ENCODE results near the gene RRAGD. TPM values are rescaled to one million over a fixed set of nuclear protein-coding genes. Genes with fewer than 3 reads are reported as not detected.

Gene RRAGD
- total and polyA plus RNA-seq, 2 of the 8 experiments (the other 6 are each of a cell fraction or from before 2014, with no cell fraction given), result 7.2 to 30.8 TPM

GRCh38 chr6:89360415-89360999, 51.6 kb downstream of the RRAGD start (continued):
- TF ChIP-seq, protein P1, sequence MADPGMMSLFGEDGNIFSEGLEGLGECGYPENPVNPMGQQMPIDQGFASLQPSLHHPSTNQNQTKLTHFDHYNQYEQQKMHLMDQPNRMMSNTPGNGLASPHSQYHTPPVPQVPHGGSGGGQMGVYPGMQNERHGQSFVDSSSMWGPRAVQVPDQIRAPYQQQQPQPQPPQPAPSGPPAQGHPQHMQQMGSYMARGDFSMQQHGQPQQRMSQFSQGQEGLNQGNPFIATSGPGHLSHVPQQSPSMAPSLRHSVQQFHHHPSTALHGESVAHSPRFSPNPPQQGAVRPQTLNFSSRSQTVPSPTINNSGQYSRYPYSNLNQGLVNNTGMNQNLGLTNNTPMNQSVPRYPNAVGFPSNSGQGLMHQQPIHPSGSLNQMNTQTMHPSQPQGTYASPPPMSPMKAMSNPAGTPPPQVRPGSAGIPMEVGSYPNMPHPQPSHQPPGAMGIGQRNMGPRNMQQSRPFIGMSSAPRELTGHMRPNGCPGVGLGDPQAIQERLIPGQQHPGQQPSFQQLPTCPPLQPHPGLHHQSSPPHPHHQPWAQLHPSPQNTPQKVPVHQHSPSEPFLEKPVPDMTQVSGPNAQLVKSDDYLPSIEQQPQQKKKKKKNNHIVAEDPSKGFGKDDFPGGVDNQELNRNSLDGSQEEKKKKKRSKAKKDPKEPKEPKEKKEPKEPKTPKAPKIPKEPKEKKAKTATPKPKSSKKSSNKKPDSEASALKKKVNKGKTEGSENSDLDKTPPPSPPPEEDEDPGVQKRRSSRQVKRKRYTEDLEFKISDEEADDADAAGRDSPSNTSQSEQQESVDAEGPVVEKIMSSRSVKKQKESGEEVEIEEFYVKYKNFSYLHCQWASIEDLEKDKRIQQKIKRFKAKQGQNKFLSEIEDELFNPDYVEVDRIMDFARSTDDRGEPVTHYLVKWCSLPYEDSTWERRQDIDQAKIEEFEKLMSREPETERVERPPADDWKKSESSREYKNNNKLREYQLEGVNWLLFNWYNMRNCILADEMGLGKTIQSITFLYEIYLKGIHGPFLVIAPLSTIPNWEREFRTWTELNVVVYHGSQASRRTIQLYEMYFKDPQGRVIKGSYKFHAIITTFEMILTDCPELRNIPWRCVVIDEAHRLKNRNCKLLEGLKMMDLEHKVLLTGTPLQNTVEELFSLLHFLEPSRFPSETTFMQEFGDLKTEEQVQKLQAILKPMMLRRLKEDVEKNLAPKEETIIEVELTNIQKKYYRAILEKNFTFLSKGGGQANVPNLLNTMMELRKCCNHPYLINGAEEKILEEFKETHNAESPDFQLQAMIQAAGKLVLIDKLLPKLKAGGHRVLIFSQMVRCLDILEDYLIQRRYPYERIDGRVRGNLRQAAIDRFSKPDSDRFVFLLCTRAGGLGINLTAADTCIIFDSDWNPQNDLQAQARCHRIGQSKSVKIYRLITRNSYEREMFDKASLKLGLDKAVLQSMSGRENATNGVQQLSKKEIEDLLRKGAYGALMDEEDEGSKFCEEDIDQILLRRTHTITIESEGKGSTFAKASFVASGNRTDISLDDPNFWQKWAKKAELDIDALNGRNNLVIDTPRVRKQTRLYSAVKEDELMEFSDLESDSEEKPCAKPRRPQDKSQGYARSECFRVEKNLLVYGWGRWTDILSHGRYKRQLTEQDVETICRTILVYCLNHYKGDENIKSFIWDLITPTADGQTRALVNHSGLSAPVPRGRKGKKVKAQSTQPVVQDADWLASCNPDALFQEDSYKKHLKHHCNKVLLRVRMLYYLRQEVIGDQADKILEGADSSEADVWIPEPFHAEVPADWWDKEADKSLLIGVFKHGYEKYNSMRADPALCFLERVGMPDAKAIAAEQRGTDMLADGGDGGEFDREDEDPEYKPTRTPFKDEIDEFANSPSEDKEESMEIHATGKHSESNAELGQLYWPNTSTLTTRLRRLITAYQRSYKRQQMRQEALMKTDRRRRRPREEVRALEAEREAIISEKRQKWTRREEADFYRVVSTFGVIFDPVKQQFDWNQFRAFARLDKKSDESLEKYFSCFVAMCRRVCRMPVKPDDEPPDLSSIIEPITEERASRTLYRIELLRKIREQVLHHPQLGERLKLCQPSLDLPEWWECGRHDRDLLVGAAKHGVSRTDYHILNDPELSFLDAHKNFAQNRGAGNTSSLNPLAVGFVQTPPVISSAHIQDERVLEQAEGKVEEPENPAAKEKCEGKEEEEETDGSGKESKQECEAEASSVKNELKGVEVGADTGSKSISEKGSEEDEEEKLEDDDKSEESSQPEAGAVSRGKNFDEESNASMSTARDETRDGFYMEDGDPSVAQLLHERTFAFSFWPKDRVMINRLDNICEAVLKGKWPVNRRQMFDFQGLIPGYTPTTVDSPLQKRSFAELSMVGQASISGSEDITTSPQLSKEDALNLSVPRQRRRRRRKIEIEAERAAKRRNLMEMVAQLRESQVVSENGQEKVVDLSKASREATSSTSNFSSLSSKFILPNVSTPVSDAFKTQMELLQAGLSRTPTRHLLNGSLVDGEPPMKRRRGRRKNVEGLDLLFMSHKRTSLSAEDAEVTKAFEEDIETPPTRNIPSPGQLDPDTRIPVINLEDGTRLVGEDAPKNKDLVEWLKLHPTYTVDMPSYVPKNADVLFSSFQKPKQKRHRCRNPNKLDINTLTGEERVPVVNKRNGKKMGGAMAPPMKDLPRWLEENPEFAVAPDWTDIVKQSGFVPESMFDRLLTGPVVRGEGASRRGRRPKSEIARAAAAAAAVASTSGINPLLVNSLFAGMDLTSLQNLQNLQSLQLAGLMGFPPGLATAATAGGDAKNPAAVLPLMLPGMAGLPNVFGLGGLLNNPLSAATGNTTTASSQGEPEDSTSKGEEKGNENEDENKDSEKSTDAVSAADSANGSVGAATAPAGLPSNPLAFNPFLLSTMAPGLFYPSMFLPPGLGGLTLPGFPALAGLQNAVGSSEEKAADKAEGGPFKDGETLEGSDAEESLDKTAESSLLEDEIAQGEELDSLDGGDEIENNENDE (IDR thresholded peaks at IDR 0.05; ENCODE audit: insufficient replicate concordance, low read length), result no peak
- TF ChIP-seq SIRT6 (IDR thresholded peaks at IDR 0.05; ENCODE audit: low read length) (no peak), CTBP2 (IDR thresholded peaks at IDR 0.05; ENCODE audit: borderline replicate concordance, insufficient read depth, insufficient read length, low read length) (no peak), SIX5 (IDR thresholded peaks at IDR 0.05; ENCODE audit: low read depth, low read length) (no peak), KDM5A (IDR thresholded peaks at IDR 0.05; ENCODE audit: low read length) (no peak), SP4 (IDR thresholded peaks at IDR 0.05; ENCODE audit: low read length) (no peak), SP2 (IDR thresholded peaks at IDR 0.05; ENCODE audit: low read length) (no peak), SRF (IDR thresholded peaks at IDR 0.05; ENCODE audit: low read depth, low read length) (no peak), HDAC2 (IDR thresholded peaks at IDR 0.05; ENCODE audit: borderline replicate concordance in 1 of 2, low read depth in 2 of 2, low read length in 2 of 2) (no peak)
